Measurements from ENCODE around the gene ANXA11.
"Not testable (repeated sequence)": the region's sequence is repeated elsewhere in the genome, so short reads cannot be mapped to it uniquely, and the experiment has no call there.

DNA sequence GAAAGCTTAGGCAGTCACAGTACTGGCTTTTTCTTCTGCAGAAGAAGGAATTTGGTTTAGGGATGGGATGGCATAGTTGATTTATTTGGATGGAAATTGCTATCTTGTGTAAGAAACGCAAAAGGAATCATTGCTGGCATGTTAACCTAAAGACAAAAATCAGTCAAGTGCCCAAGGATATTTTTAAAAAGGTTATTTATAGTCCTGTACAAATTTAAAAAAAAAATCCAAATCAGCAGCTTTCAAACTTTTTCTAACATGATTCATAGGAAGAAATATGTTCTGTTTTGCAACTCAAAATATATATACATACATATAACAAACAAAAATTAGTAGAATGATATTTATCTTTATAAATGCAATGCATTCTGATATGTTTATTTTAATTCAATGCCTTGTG lies 28.5 kb upstream of the ANXA11 start:
- TF ChIP-seq SIN3A (IDR thresholded peaks at IDR 0.05; ENCODE audit: borderline replicate concordance, insufficient read depth, low read depth, low read length), result not testable (repeated sequence)
- TF ChIP-seq, protein P1, sequence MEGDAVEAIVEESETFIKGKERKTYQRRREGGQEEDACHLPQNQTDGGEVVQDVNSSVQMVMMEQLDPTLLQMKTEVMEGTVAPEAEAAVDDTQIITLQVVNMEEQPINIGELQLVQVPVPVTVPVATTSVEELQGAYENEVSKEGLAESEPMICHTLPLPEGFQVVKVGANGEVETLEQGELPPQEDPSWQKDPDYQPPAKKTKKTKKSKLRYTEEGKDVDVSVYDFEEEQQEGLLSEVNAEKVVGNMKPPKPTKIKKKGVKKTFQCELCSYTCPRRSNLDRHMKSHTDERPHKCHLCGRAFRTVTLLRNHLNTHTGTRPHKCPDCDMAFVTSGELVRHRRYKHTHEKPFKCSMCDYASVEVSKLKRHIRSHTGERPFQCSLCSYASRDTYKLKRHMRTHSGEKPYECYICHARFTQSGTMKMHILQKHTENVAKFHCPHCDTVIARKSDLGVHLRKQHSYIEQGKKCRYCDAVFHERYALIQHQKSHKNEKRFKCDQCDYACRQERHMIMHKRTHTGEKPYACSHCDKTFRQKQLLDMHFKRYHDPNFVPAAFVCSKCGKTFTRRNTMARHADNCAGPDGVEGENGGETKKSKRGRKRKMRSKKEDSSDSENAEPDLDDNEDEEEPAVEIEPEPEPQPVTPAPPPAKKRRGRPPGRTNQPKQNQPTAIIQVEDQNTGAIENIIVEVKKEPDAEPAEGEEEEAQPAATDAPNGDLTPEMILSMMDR (IDR thresholded peaks at IDR 0.05), result not testable (repeated sequence)
